K562 (cell line): ENCODE measurements around the gene PRXL2A. TPM values are rescaled to one million over a fixed set of nuclear protein-coding genes. Genes with fewer than 3 reads are reported as not detected.
A peak's percentile ranks its signal among the peaks of the same experiment; 100 is the strongest.

Experiments
- BHLHE40 ChIP-seq: IDR thresholded peaks from 2 replicates; pipeline ENCODE4 v1.6.1; 2011; ENCODE audit warnings: low read length, improper control_type of control experiment
- BRCA1 ChIP-seq, 2 experiments: fragments of 450-650 bp in 1 of 2; sonication (generic) in 1 of 2; formaldehyde crosslinking in 1 of 2; IDR thresholded peaks; 2 replicates each; pipeline versions ENCODE4 v1.5.0 to v1.6.1; 2017 to 2020; ENCODE audit warnings: mild to moderate bottlenecking in 1 of 2, missing genetic modification reagents in 1 of 2
- CC2D1A ChIP-seq: fragments of 450-650 bp; IDR thresholded peaks from 2 replicates; pipeline ENCODE4 v1.6.1; 2017; ENCODE audit warnings: mild to moderate bottlenecking
- CHCHD3 ChIP-seq: fragments of 250-450 bp; sonication (Bioruptor Pico); IDR thresholded peaks from 2 replicates; pipeline ENCODE4 v2.1.2; 2022; ENCODE audit warnings: mild to moderate bottlenecking
- EP400 ChIP-seq: fragments of 450-650 bp; IDR thresholded peaks from 2 replicates; pipeline ENCODE4 v1.6.1; 2017; ENCODE audit warnings: antibody characterized with exemption, mild to moderate bottlenecking, moderate library complexity
- FOSL1 ChIP-seq: fragments of 200-800 bp; sonication (Bioruptor generic); conservative IDR thresholded peaks from 2 replicates; pipeline ENCODE4 v1.6.1; 2016; ENCODE audit warnings: missing genetic modification characterization, missing compliant biosample characterization
- FOXJ2 ChIP-seq: fragments of 200-800 bp; sonication (Bioruptor generic); IDR thresholded peaks from 2 replicates; pipeline ENCODE4 v1.6.1; 2016; ENCODE audit warnings: missing genetic modification characterization, missing compliant biosample characterization
- FOXO4 ChIP-seq: fragments of 450-650 bp; formaldehyde crosslinking; IDR thresholded peaks from 2 replicates; pipeline ENCODE4 v1.4.0; 2020; ENCODE audit warnings: mild to moderate bottlenecking, moderate library complexity
- HOXB6 ChIP-seq: fragments of 250-450 bp; sonication (Bioruptor Pico); IDR thresholded peaks from 2 replicates; pipeline ENCODE4 v1.5.1; 2022; ENCODE audit warnings: mild to moderate bottlenecking, borderline replicate concordance
- KLF13 ChIP-seq: fragments of 450-650 bp; IDR thresholded peaks from 2 replicates; pipeline ENCODE4 v1.6.1; 2016; ENCODE audit warnings: missing genetic modification characterization, low read depth, mild to moderate bottlenecking, missing compliant biosample characterization, moderate library complexity, borderline replicate concordance
- LEF1 ChIP-seq: fragments of 450-650 bp; IDR thresholded peaks from 2 replicates; pipeline ENCODE4 v1.6.1; 2016; ENCODE audit warnings: mild to moderate bottlenecking
- MCM2 ChIP-seq: fragments of 450-650 bp; IDR thresholded peaks from 2 replicates; pipeline ENCODE4 v1.6.1; 2017; ENCODE audit warnings: low read depth, mild to moderate bottlenecking
- NFE2L1 ChIP-seq: fragments of 450-650 bp; IDR thresholded peaks from 2 replicates; pipeline ENCODE4 v1.6.1; 2016; ENCODE audit warnings: missing genetic modification characterization, low read depth, mild to moderate bottlenecking, missing compliant biosample characterization, moderate library complexity, borderline replicate concordance
- PHF8 ChIP-seq: fragments of 200-600 bp; sonication (generic); IDR thresholded peaks from 2 replicates; pipeline ENCODE4 v1.6.1; 2012; ENCODE audit warnings: mixed run types, mild to moderate bottlenecking, inconsistent platforms, low read length, moderate library complexity, borderline replicate concordance
- POLR2AphosphoS2 ChIP-seq: IDR thresholded peaks from 2 replicates; pipeline ENCODE4 v1.6.1; 2012; ENCODE audit warnings: low read length, improper control_type of control experiment
- POLR2B ChIP-seq: fragments of 450-650 bp; IDR thresholded peaks from 2 replicates; pipeline ENCODE4 v1.6.1; 2018; ENCODE audit warnings: low read depth; ENCODE audit not compliant: partially characterized antibody
- PTBP1 ChIP-seq: fragments of 200-400 bp; formaldehyde crosslinking; IDR thresholded peaks from 2 replicates; pipeline ENCODE4 v1.6.1; 2017; ENCODE audit warnings: low read depth, low read length
- PURB ChIP-seq: sonication (generic); formaldehyde crosslinking; IDR thresholded peaks from 2 replicates; pipeline ENCODE4 v1.9.0; 2021; ENCODE audit warnings: low read depth, mild to moderate bottlenecking, missing genetic modification reagents
- SIN3B ChIP-seq: fragments of 450-650 bp; IDR thresholded peaks from 2 replicates; pipeline ENCODE4 v1.6.1; 2017; ENCODE audit warnings: low read depth, mild to moderate bottlenecking, moderate library complexity
- VEZF1 ChIP-seq: fragments of 200-800 bp; sonication (Bioruptor generic); IDR thresholded peaks from 2 replicates; pipeline ENCODE4 v1.6.1; 2017; ENCODE audit warnings: missing genetic modification characterization, missing compliant biosample characterization
- ZBTB43 ChIP-seq: sonication (generic); formaldehyde crosslinking; IDR thresholded peaks from 2 replicates; pipeline ENCODE4 v1.8.0; 2023; ENCODE audit warnings: mild to moderate bottlenecking, missing genetic modification reagents
- ZBTB9 ChIP-seq: fragments of 450-650 bp; formaldehyde crosslinking; IDR thresholded peaks from 2 replicates; pipeline ENCODE4 v1.4.0; 2020; ENCODE audit warnings: mild to moderate bottlenecking, moderate library complexity
- ZNF146 ChIP-seq: IDR thresholded peaks from one replicate; pipeline ENCODE4 v1.6.1; 2018; ENCODE audit warnings: missing compliant biosample characterization; ENCODE audit not compliant: unreplicated experiment
- polyA plus RNA-seq, 8 experiments: library from polyadenylated mRNA; depleted of rRNA in 4 of 8; stranded (reverse) in 5 of 8; unstranded in 3 of 8; fragments of >200 nt; fragmentation: Nextera tagmentation in 2 of 8; fragmentation: Illumina TruSeq in 1 of 8; extraction: Ambion mirVana in 2 of 8; extraction: Trizol in 1 of 8; gene quantifications; 2 replicates each; pipeline versions ENCODE4 v1.2.1 to v1.2.3, GENCODE V29; 2011 to 2014; ENCODE audit warnings: inconsistent platforms in 1 of 8, missing spikeins in 1 of 8
- total RNA-seq, 7 experiments: library from RNA; depleted of rRNA in 6 of 7; stranded (reverse); fragments of >200 nt in 6 of 7; fragmentation: Illumina TruSeq in 2 of 7; extraction: Trizol in 2 of 7; gene quantifications; 2 replicates each; pipeline versions ENCODE4 v1.2.1 to v1.2.3, GENCODE V29; 2011 to 2021; ENCODE audit warnings: low replicate concordance in 1 of 7

PRXL2A gene
- total and polyA plus RNA-seq, 9 of the 15 experiments (the other 6 are each of a cell fraction or from before 2014, with no cell fraction given) = 0.14 to 1.2 (median 0.75) TPM

- TF ChIP-seq PHF8 = peak; percentile 78; the same call in 1 of the 2 replicates
- no peak for TF ChIP-seq MCM2
- no peak for TF ChIP-seq ZBTB43
- no peak for TF ChIP-seq CHCHD3 (CRISPR knock-in tag)
- TF ChIP-seq FOXJ2 (tag) = no peak; the same call in 1 of the 2 replicates
- TF ChIP-seq POLR2B = peak; percentile 47
- 0 out of 2 replicates have a peak, but pooled peaks have one; percentile 20 for TF ChIP-seq FOSL1 (tag)
- peak; percentile 54; the same call in 1 of the 2 replicates for TF ChIP-seq SIN3B
- no peak for TF ChIP-seq EP400
- no peak for TF ChIP-seq ZNF146 (CRISPR knock-in tag)
- TF ChIP-seq POLR2AphosphoS2 = no peak
- TF ChIP-seq PURB (CRISPR knock-in tag) = no peak
- no peak for TF ChIP-seq BHLHE40
- no peak for TF ChIP-seq CC2D1A
- TF ChIP-seq LEF1 = no peak
- TF ChIP-seq PTBP1 = no peak
- TF ChIP-seq KLF13 (tag) = peak; percentile 55; the same call in 1 of the 2 replicates
- TF ChIP-seq FOXO4 (CRISPR knock-in tag) = no peak
- no peak for TF ChIP-seq HOXB6 (CRISPR knock-in tag)
- peak; percentile 90 for TF ChIP-seq VEZF1
- no peak for TF ChIP-seq NFE2L1
- TF ChIP-seq ZBTB9 (CRISPR knock-in tag) = peak; percentile 50; the same call in 1 of the 2 replicates
- TF ChIP-seq BRCA1 (IDR thresholded peaks at IDR 0.05) = no peak
- TF ChIP-seq BRCA1 (CRISPR knock-in tag; IDR thresholded peaks at IDR 0.05) = no peak
Measured at GRCh38 chr10:80453842-80454512, 45.6 kb downstream of the PRXL2A start, which contains the start of gene TSPAN14 (continued).
